ENCODE data around the gene NADK. TPM values are rescaled to one million over a fixed set of nuclear protein-coding genes. Genes with fewer than 3 reads are reported as not detected.
A peak's percentile ranks its signal among the peaks of the same experiment; 100 is the strongest.

Gene NADK
- total RNA-seq, 1 experiment from 2014 or later = 124 TPM

GRCh38 chr1:1763657-1764621, 14.3 kb downstream of the NADK start:
- ATAC-seq (no peak), DNase-seq (ENCODE audit: low spot score) (no peak)
- CTCF ChIA-PET = no interaction called here
- no peaks in the 10 kb centered on the region for H3K9me3 Mint-ChIP-seq
- POLR2A ChIA-PET = no interaction called here
- TF ChIP-seq CREM (CRISPR knock-in tag; IDR thresholded peaks at IDR 0.05) = no peak
- H3K36me3 Mint-ChIP-seq = peaks cover 47% of the 10 kb centered on the region
- H3K27me3 Mint-ChIP-seq (ENCODE audit: low read depth) = no peaks in the 10 kb centered on the region
- no peak overlapping the region for H3K4me3 Mint-ChIP-seq
- H3K4me1 Mint-ChIP-seq = no peaks in the 10 kb centered on the region
- H3K27ac Mint-ChIP-seq = 0 out of 2 replicates have a peak overlapping the region, but pooled peaks have one; percentile 49

DNA sequence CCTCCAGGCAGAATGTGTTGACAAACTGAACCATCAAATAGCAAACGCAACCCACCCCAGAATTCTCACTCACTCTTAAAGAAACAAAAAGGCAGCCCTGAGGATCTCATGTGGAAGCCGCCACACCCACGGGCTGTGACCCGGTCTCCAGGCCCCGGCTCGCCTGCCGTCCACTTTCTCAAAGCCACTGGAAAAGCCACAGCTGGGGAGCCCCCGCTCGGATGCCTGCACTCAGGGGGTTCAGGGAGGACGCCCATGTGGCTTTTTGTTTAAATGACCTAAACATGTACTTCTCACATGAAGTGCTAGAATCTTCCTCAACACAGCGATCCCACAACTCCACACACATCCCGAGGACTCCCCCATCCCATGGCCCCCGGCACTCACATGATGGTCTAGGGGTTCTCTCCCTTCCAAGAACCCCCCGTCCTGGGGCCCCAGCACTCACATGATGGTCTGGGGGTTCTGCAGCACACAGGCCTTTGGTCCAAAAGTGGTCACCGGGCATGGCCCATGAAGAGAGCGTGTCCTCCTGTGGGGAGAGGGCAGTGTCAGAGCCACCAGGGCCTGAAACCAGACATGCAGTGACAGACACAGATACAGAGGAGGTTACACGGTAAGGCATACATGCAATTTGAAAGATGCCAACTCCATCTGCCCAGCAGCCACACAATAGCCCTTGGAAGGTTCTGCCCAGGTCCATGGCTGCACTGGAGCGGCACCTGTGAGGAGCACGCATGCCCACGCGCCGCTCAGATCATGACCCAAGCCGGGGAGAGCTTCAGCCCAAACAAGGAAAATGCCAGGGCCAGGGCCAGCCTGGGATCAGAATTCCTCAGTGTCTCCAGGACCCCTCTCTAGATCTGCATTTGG, 16.5 kb downstream of the NADK start:
- Mint-ChIP-seq H3K4me1 (no peaks in the 10 kb centered on the region), H3K27ac (peak overlapping the region; percentile 11; the same call in 1 of the 2 replicates), H3K27me3 (ENCODE audit: low read depth) (no peaks in the 10 kb centered on the region), H3K4me3 (no peak overlapping the region), H3K9me3 (no peaks in the 10 kb centered on the region), H3K36me3 (peaks cover 43% of the 10 kb centered on the region)
- TF ChIP-seq STAT6 (CRISPR knock-in tag; conservative IDR thresholded peaks at IDR 0.05; ENCODE audit: low read depth) = no peak
- TF ChIP-seq, protein P1, sequence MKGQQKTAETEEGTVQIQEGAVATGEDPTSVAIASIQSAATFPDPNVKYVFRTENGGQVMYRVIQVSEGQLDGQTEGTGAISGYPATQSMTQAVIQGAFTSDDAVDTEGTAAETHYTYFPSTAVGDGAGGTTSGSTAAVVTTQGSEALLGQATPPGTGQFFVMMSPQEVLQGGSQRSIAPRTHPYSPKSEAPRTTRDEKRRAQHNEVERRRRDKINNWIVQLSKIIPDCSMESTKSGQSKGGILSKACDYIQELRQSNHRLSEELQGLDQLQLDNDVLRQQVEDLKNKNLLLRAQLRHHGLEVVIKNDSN (CRISPR knock-in tag; IDR thresholded peaks at IDR 0.05) = no peak
- TF ChIP-seq EMX1 (CRISPR knock-in tag; IDR thresholded peaks at IDR 0.05) = no peak
- no peak for TF ChIP-seq NFYB (CRISPR knock-in tag; conservative IDR thresholded peaks at IDR 0.05; ENCODE audit: low read depth)
- no peak for TF ChIP-seq ELF4 (CRISPR knock-in tag; IDR thresholded peaks at IDR 0.05; ENCODE audit: low read depth)
- no peak for TF ChIP-seq ATF3 (CRISPR knock-in tag; conservative IDR thresholded peaks at IDR 0.05)
- TF ChIP-seq, protein P2, sequence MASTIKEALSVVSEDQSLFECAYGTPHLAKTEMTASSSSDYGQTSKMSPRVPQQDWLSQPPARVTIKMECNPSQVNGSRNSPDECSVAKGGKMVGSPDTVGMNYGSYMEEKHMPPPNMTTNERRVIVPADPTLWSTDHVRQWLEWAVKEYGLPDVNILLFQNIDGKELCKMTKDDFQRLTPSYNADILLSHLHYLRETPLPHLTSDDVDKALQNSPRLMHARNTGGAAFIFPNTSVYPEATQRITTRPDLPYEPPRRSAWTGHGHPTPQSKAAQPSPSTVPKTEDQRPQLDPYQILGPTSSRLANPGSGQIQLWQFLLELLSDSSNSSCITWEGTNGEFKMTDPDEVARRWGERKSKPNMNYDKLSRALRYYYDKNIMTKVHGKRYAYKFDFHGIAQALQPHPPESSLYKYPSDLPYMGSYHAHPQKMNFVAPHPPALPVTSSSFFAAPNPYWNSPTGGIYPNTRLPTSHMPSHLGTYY (CRISPR knock-in tag; IDR thresholded peaks at IDR 0.05) = no peak
- TF ChIP-seq NFATC4 (CRISPR knock-in tag; IDR thresholded peaks at IDR 0.05) = no peak
- TF ChIP-seq, protein P3, sequence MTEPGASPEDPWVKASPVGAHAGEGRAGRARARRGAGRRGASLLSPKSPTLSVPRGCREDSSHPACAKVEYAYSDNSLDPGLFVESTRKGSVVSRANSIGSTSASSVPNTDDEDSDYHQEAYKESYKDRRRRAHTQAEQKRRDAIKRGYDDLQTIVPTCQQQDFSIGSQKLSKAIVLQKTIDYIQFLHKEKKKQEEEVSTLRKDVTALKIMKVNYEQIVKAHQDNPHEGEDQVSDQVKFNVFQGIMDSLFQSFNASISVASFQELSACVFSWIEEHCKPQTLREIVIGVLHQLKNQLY (CRISPR knock-in tag; IDR thresholded peaks at IDR 0.05) = no peak
- TF ChIP-seq MAX (CRISPR knock-in tag; IDR thresholded peaks at IDR 0.05) = no peak
- no peak for TF ChIP-seq RELA (CRISPR knock-in tag; IDR thresholded peaks at IDR 0.05; ENCODE audit: borderline replicate concordance)
- TF ChIP-seq, protein P4, sequence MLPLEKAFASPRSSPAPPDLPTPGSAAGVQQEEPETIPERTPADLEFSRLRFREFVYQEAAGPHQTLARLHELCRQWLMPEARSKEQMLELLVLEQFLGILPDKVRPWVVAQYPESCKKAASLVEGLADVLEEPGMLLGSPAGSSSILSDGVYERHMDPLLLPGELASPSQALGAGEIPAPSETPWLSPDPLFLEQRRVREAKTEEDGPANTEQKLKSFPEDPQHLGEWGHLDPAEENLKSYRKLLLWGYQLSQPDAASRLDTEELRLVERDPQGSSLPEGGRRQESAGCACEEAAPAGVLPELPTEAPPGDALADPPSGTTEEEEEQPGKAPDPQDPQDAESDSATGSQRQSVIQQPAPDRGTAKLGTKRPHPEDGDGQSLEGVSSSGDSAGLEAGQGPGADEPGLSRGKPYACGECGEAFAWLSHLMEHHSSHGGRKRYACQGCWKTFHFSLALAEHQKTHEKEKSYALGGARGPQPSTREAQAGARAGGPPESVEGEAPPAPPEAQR (CRISPR knock-in tag; IDR thresholded peaks at IDR 0.05) = no peak
- TF ChIP-seq CREB1 (CRISPR knock-in tag; IDR thresholded peaks at IDR 0.05) = no peak
- TF ChIP-seq, protein P5, sequence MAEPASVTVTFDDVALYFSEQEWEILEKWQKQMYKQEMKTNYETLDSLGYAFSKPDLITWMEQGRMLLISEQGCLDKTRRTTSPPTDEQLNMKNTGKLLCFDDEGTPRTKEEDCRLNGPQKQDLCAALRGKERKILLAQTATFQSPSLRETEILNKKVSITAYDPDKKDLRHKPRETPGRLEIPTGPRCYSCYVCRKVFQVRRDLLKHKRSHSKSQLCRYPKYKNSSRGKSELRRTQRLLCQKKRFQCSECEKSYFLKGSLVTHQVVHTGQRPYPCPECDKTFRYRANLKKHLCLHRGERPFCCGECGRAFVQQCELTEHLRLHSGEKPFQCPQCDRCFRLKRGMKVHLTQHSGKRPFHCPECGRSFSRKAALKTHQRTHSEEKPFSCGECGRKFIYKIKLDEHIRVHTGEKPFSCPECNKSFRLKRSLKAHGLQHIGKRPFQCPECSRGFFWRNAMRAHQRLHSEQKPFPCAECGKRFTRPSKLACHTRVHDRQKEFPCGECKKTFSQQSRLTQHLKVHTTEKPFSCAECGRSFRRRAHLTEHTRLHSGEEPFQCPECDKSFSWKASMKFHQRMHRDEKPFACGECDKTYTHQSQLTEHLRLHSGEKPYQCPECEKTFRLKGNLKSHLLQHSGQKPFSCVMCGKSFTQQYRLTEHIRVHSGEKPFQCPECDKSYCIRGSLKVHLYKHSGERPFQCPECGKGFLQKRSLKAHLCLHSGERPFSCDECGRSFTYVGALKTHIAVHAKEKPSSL (CRISPR knock-in tag; conservative IDR thresholded peaks at IDR 0.05) = no peak
- TF ChIP-seq SMAD4 (CRISPR knock-in tag; IDR thresholded peaks at IDR 0.05) = no peak
- ChIA-PET CTCF (no interaction called here), POLR2A (no interaction called here)
- ATAC-seq (no peak), DNase-seq (ENCODE audit: low spot score) (no peak)
